Central memory CD8-positive, alpha-beta T cell (primary cell): ENCODE data around the gene AMDHD2.

Source experiments
- ATAC-seq: fragments of 150-1000 bp; cut with Tn5 transposase; replicated peaks from 2 replicates; pipeline ENCODE4 v1.10.0; 2022; ENCODE audit warnings: mild to moderate bottlenecking, moderate FRiP score, moderate number of reproducible peaks; ENCODE audit not compliant: poor library complexity, severe bottlenecking; ENCODE audit errors: extremely low read depth
- DNase-seq, 2 donors: peaks; one replicate each; pipeline ENCODE4 v3.0.0; 2021; ENCODE audit warnings: low spot score in 2 of 2
- H3K27ac Mint-ChIP-seq: one replicate; pipeline ENCODE4 v1.8.0; 2022; ENCODE audit warnings: low read depth, mild to moderate bottlenecking, moderate library complexity, mixed read lengths
- H3K27me3 Mint-ChIP-seq: one replicate; pipeline ENCODE4 v1.8.0; 2022; ENCODE audit warnings: mixed read lengths
- H3K36me3 Mint-ChIP-seq: one replicate; pipeline ENCODE4 v1.8.0; 2022; ENCODE audit warnings: mild to moderate bottlenecking, moderate library complexity, mixed read lengths; ENCODE audit not compliant: insufficient read depth
- H3K4me1 Mint-ChIP-seq: one replicate; pipeline ENCODE4 v1.8.0; 2022; ENCODE audit warnings: mixed read lengths
- H3K4me3 Mint-ChIP-seq: one replicate; pipeline ENCODE4 v1.8.0; 2022; ENCODE audit warnings: mild to moderate bottlenecking, moderate library complexity, mixed read lengths
- H3K9me3 Mint-ChIP-seq: one replicate; pipeline ENCODE4 v1.8.0; 2022; ENCODE audit warnings: mixed read lengths

The AMDHD2 gene

DNA sequence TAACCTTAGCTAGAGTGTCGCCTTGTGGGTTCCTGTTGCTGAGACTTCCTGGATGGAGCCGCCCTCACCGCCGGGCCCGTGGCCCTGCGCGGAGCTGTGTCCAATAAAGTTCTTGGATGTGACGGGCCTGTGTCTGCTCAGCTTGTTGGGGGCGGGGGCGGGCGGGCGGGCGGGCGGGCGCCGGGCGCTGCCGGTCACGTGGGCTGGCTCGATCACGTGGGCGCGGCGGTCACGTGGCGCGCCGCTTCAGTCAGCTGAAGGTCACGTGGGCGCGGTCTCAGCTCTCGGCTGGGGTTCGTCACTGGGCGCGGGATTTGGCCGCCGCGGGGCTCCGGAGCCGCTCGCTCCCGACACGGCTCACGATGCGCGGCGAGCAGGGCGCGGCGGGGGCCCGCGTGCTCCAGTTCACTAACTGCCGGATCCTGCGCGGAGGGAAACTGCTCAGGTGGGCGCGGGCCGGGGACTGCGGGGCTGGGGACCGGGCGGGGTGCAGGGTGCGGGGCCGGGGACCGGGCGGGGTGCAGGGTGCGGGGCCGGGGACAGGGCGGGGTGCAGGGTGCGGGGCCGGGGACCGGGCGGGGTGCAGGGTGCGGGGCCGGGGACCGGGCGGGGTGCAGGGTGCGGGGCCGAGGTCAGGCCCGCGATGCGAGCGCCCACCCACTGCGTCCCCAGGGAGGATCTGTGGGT is at the start of gene AMDHD2:
TSS of gene AMDHD2 (plus strand) at position 275 of the 687 bp plus-strand sequence. CDS start at position 363, 88 bp downstream.
- no peaks in the 10 kb centered on the region for H3K9me3 Mint-ChIP-seq
- H3K4me3 Mint-ChIP-seq, result peak within 1 kb of the TSS; percentile 79
- DNase-seq (peak; percentile 85 to 87), ATAC-seq (peak; percentile 69)
- peaks cover 46% of the 10 kb centered on the region for H3K36me3 Mint-ChIP-seq
- H3K27ac Mint-ChIP-seq, result peak within 1 kb of the TSS; percentile 93
- H3K27me3 Mint-ChIP-seq, result no peaks in the 10 kb centered on the region
- H3K4me1 Mint-ChIP-seq, result peaks cover 65% of the 10 kb centered on the region

DNA sequence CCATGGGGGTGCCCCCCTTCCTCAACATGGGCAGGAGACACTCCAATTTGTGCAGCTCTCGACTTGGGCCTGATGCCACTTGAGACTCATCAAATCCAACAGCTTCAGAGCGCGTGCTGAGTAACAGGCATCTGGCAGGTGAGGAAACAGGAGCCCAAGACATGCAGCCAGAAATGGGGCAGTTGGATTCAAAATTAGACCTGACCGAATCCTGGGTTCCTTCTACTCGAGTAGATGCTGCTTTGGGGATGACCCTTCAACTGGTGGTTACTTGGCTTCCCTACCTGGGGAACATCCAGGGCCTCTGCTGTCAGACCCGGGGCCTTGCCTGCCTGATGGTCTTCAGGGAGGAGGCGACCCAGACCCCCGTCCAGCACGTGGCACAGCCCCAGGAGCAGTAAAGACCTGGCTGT is 49.6 kb upstream of the AMDHD2 start:
- no peak overlapping the region for H3K4me3 Mint-ChIP-seq
- no peaks in the 10 kb centered on the region for H3K9me3 Mint-ChIP-seq
- peaks cover 7% of the 10 kb centered on the region for H3K4me1 Mint-ChIP-seq
- peaks cover 36% of the 10 kb centered on the region for H3K27me3 Mint-ChIP-seq
- peaks cover 1% of the 10 kb centered on the region for H3K36me3 Mint-ChIP-seq
- no peak for ATAC-seq
- H3K27ac Mint-ChIP-seq, result no peak overlapping the region
- DNase-seq, result no peak

GRCh38 chr16:2471016-2471652 is 49.0 kb upstream of the AMDHD2 start, which contains the start of gene NTN3:
Gene NTN3 (plus strand): TSS chr16:2471297. CDS start chr16:2471702, 405 bp downstream.
- DNase-seq, result no peak
- Mint-ChIP-seq H3K4me3 (no peak within 1 kb of the TSS), H3K27ac (no peak within 1 kb of the TSS), H3K36me3 (peaks cover 1% of the 10 kb centered on the region), H3K4me1 (peaks cover 9% of the 10 kb centered on the region), H3K9me3 (no peaks in the 10 kb centered on the region), H3K27me3 (peaks cover 36% of the 10 kb centered on the region)
- no peak for ATAC-seq

GRCh38 chr16:2471653-2472487 is 48.3 kb upstream of the AMDHD2 start:
- Mint-ChIP-seq H3K4me3 (no peak overlapping the region), H3K27ac (no peak overlapping the region), H3K4me1 (peaks cover 15% of the 10 kb centered on the region), H3K27me3 (peaks cover 36% of the 10 kb centered on the region), H3K36me3 (peaks cover 1% of the 10 kb centered on the region), H3K9me3 (no peaks in the 10 kb centered on the region)
- DNase-seq (no peak), ATAC-seq (no peak)

DNA sequence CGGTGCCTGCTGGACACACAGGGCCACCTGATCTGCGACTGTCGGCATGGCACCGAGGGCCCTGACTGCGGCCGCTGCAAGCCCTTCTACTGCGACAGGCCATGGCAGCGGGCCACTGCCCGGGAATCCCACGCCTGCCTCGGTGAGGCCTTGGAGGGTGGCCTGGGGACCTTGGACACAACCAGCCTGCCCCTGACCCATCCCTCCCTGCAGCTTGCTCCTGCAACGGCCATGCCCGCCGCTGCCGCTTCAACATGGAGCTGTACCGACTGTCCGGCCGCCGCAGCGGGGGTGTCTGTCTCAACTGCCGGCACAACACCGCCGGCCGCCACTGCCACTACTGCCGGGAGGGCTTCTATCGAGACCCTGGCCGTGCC is 47.7 kb upstream of the AMDHD2 start:
- H3K4me3 Mint-ChIP-seq, result no peak overlapping the region

DNA sequence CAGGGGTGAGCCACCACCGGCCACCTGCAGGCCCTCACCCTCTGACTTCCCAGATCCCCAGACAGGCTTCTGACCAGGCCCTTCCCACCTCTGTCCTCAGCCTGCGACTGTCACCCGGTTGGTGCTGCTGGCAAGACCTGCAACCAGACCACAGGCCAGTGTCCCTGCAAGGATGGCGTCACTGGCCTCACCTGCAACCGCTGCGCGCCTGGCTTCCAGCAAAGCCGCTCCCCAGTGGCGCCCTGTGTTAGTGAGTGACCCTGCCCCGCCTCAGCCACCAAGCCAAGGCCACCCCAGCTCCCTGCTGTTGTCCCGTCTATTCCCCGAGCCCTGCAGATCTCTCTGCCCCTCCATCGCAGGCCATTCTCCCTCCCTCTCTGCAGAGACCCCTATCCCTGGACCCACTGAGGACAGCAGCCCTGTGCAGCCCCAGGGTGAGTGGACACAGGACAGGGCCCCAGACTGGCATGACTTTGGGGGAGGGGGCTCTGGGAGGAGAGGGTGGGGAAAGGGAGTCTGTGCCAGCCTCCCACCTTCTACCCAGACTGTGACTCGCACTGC is 47.2 kb upstream of the AMDHD2 start:
- ATAC-seq, result no peak
- DNase-seq, result no peak
- Mint-ChIP-seq H3K9me3 (no peaks in the 10 kb centered on the region), H3K36me3 (peaks cover 1% of the 10 kb centered on the region), H3K4me3 (peak overlapping the region; percentile 61), H3K27ac (no peak overlapping the region), H3K4me1 (peaks cover 22% of the 10 kb centered on the region), H3K27me3 (peaks cover 36% of the 10 kb centered on the region)

More for the DNA sequence above, 47.7 kb upstream of the AMDHD2 start:
- H3K27me3 Mint-ChIP-seq, result peaks cover 36% of the 10 kb centered on the region
- no peak overlapping the region for H3K27ac Mint-ChIP-seq
- ATAC-seq (no peak), DNase-seq (no peak)
- H3K36me3 Mint-ChIP-seq, result peaks cover 1% of the 10 kb centered on the region
- no peaks in the 10 kb centered on the region for H3K9me3 Mint-ChIP-seq
- H3K4me1 Mint-ChIP-seq, result peaks cover 18% of the 10 kb centered on the region

DNA sequence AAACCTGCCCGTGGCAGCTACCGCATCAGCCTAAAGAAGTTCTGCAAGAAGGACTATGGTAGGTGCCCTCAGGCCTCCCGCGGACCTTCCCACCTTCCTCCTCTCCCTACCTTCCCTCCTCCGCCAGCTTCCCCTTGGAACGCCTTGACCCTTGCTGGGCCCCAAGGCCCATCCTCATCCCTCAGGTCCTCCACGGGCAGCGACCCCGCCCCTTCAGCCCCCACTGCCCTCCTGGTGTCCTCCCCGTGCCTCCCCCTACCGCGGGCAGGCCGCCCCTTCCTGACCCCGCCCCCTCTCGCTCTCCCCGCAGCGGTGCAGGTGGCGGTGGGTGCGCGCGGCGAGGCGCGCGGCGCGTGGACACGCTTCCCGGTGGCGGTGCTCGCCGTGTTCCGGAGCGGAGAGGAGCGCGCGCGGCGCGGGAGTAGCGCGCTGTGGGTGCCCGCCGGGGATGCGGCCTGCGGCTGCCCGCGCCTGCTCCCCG is 46.7 kb upstream of the AMDHD2 start:
- H3K9me3 Mint-ChIP-seq, result no peaks in the 10 kb centered on the region
- peaks cover 1% of the 10 kb centered on the region for H3K36me3 Mint-ChIP-seq
- H3K27me3 Mint-ChIP-seq, result peaks cover 32% of the 10 kb centered on the region
- H3K4me1 Mint-ChIP-seq, result peaks cover 27% of the 10 kb centered on the region
- H3K4me3 Mint-ChIP-seq, result peak overlapping the region; percentile 61
- DNase-seq, result no peak
- peak; percentile 3 for ATAC-seq
- no peak overlapping the region for H3K27ac Mint-ChIP-seq

GRCh38 chr16:2473999-2474876 is 45.9 kb upstream of the AMDHD2 start:
- ATAC-seq (peak; percentile 79), DNase-seq (peak; percentile 30 to 35)
- Mint-ChIP-seq H3K9me3 (no peaks in the 10 kb centered on the region), H3K4me3 (peak overlapping the region; percentile 73), H3K27me3 (peaks cover 24% of the 10 kb centered on the region), H3K4me1 (peaks cover 27% of the 10 kb centered on the region), H3K36me3 (peaks cover 1% of the 10 kb centered on the region), H3K27ac (no peak overlapping the region)

DNA sequence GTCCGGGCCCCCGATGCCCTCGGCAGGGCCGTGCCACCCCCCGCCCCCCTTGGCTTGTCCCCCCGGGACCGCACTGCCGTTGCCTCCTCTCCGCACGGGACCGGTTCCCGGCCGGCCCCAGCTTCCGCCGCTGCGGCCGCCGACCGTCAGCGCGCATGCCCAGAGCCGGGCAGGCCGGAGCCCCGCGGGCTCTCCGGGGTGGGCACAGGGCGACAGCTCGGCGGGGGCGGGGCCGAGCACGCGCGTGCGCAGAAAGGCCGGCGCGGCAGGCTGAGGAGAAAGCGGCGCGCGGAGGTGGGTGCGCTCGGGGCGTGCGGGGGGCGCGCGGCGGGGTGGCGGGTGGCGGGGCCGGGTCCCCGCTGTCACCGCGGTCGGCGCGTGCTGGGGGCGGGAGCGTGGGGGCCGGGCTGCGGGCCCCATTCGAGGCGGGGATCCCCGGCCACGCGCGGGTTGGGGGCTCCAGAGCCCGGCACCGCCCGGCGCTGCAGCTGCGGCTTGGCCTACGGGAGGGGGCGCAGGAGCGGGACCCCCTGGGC is 45.2 kb upstream of the AMDHD2 start, which contains the start of gene TBC1D24:
TSS of gene TBC1D24 (plus strand) at position 251 of the 536 bp plus-strand sequence. CDS start 21,022 bp downstream, outside the sequence.
- peak within 1 kb of the TSS; percentile 73 for H3K4me3 Mint-ChIP-seq
- H3K9me3 Mint-ChIP-seq, result no peaks in the 10 kb centered on the region
- peaks cover 17% of the 10 kb centered on the region for H3K27me3 Mint-ChIP-seq
- no peaks in the 10 kb centered on the region for H3K36me3 Mint-ChIP-seq
- peaks cover 30% of the 10 kb centered on the region for H3K4me1 Mint-ChIP-seq
- DNase-seq (peak; percentile 48 to 51), ATAC-seq (peak; percentile 54)
- no peak within 1 kb of the TSS for H3K27ac Mint-ChIP-seq

GRCh38 chr16:2475413-2476344 is 44.5 kb upstream of the AMDHD2 start:
- H3K27me3 Mint-ChIP-seq, result peaks cover 10% of the 10 kb centered on the region
- peaks cover 37% of the 10 kb centered on the region for H3K4me1 Mint-ChIP-seq
- H3K4me3 Mint-ChIP-seq, result peak overlapping the region; percentile 73
- no peaks in the 10 kb centered on the region for H3K36me3 Mint-ChIP-seq
- H3K27ac Mint-ChIP-seq, result no peak overlapping the region
- ATAC-seq (peak; percentile 29), DNase-seq (no peak)
- no peaks in the 10 kb centered on the region for H3K9me3 Mint-ChIP-seq
